PC-3 (cell line): ENCODE measurements around the gene CCDC71L. TPM values are rescaled to one million over a fixed set of nuclear protein-coding genes. Genes with fewer than 3 reads are reported as not detected.
A peak's percentile ranks its signal among the peaks of the same experiment; 100 is the strongest.

ENCODE experiments used
- ATAC-seq: fragments of 200-7000 bp; cut with Tn5 transposase; 2 replicates; pipeline ENCODE4 v1.9.1; 2020; ENCODE audit warnings: mild to moderate bottlenecking, moderate library complexity
- BruUV-seq: library from RNA; stranded (reverse); fragments of 400-500 nt; replicated peaks from 2 replicates; lab custom pipeline; 2021; lab: Mats Ljungman, UMichigan
- CTCF ChIA-PET: fragments of 300-600 bp; sonication (Branson Sonifier 250); formaldehyde crosslinking; loops from one replicate; lab custom pipeline; 2022; ENCODE audit warnings: antibody characterized with exemption; lab: Charles Lee
- POLR2A ChIA-PET: fragments of 300-600 bp; sonication (Branson Sonifier 250); formaldehyde crosslinking; loops from one replicate; lab custom pipeline; 2022; ENCODE audit warnings: antibody characterized with exemption; ENCODE audit not compliant: unreplicated experiment; lab: Charles Lee
- DNase-seq: peaks from one replicate; pipeline ENCODE4 v3.0.0-alpha.2; 2015
- H2AFZ ChIP-seq: fragments of 300-600 bp; sonication (generic); 2 replicates; pipeline ENCODE4 v1.6.0; 2016; ENCODE audit warnings: antibody characterized with exemption, low read length
- H3F3A ChIP-seq: fragments of 300-600 bp; sonication (generic); one replicate; pipeline ENCODE4 v1.6.0; 2017; ENCODE audit warnings: antibody characterized with exemption, low read length, control low read depth, mild to moderate bottlenecking; ENCODE audit not compliant: unreplicated experiment
- H3K27ac ChIP-seq: fragments of 300-600 bp; sonication (generic); 2 replicates; pipeline ENCODE4 v1.5.1; 2016; ENCODE audit warnings: mild to moderate bottlenecking, low read length
- H3K27me3 ChIP-seq: fragments of 300-600 bp; sonication (generic); 2 replicates; pipeline ENCODE4 v1.6.1; 2016; ENCODE audit warnings: low read length, mixed read lengths
- H3K36me3 ChIP-seq: fragments of 300-600 bp; sonication (generic); 2 replicates; pipeline ENCODE4 v1.6.1; 2016; ENCODE audit warnings: low read depth, mixed run types, low read length, mixed read lengths
- H3K4me1 ChIP-seq: fragments of 300-600 bp; sonication (generic); 2 replicates; pipeline ENCODE4 v1.5.1; 2016; ENCODE audit warnings: low read length; ENCODE audit not compliant: insufficient read depth
- H3K4me2 ChIP-seq: fragments of 300-600 bp; sonication (generic); 2 replicates; pipeline ENCODE4 v1.6.0; 2016; ENCODE audit warnings: low read length
- H3K4me3 ChIP-seq: fragments of 300-600 bp; sonication (generic); 2 replicates; pipeline ENCODE4 v1.5.1; 2016; ENCODE audit warnings: mild to moderate bottlenecking, low read length, mixed read lengths
- H3K79me2 ChIP-seq: fragments of 300-600 bp; sonication (generic); 2 replicates; pipeline ENCODE4 v1.6.1; 2017; ENCODE audit warnings: low read length, mixed read lengths
- H3K9ac ChIP-seq: fragments of 300-600 bp; sonication (generic); 2 replicates; pipeline ENCODE4 v1.6.0; 2016; ENCODE audit warnings: mild to moderate bottlenecking, low read length
- H3K9me2 ChIP-seq: fragments of 300-600 bp; sonication (generic); replicated peaks from 2 replicates; pipeline ENCODE4 v1.6.1; 2016; ENCODE audit warnings: mixed run types, low read length, mixed read lengths
- H3K9me3 ChIP-seq: fragments of 300-600 bp; sonication (generic); 2 replicates; pipeline ENCODE4 v1.6.1; 2016; ENCODE audit warnings: low read length, mixed read lengths
- H4K20me1 ChIP-seq: fragments of 300-600 bp; sonication (generic); 2 replicates; pipeline ENCODE4 v1.6.1; 2016; ENCODE audit warnings: low read length, mixed read lengths
- CTCF ChIP-seq: fragments of 300-600 bp; sonication (generic); conservative IDR thresholded peaks from 2 replicates; pipeline ENCODE4 v1.5.1; 2017; ENCODE audit warnings: antibody characterized with exemption, low read depth, mild to moderate bottlenecking, low read length
- EZH2 ChIP-seq: fragments of 300-600 bp; sonication (generic); IDR thresholded peaks from one replicate; pipeline ENCODE4 v1.6.1; 2017; ENCODE audit warnings: antibody characterized with exemption, mild to moderate bottlenecking, low read length; ENCODE audit not compliant: unreplicated experiment
- EZH2phosphoT487 ChIP-seq: fragments of 300-600 bp; sonication (generic); IDR thresholded peaks from 2 replicates; pipeline ENCODE4 v1.6.1; 2018; ENCODE audit warnings: mild to moderate bottlenecking, antibody characterized with exemption, low read length, borderline replicate concordance
- intact Hi-C: fragments of 100-400 bp; cut with micrococcal nuclease; formaldehyde crosslinking; loops from 2 replicates; pipeline ENCODE4 v1.9.0; 2023
- total RNA-seq: library from RNA; depleted of rRNA; stranded (reverse); fragments of >200 nt; gene quantifications from 2 replicates; pipeline ENCODE4 v1.2.3, GENCODE V29; 2014

CCDC71L gene
- total RNA-seq, 1 experiment from 2014 or later: 28.6 TPM

- intact Hi-C loops: loop anchor here (1.0 to 10.0 kb wide), 6 partner anchors 37 to 797 kb away; partner anchors contain the start of gene CCDC71L
- Histone ChIP-seq H3K27me3 (no peaks in the 10 kb centered on the region), H3K9ac (no peak overlapping the region), H4K20me1 (no peaks in the 10 kb centered on the region), H3K4me2 (peak overlapping the region; percentile 61), H3K27ac (peak overlapping the region; percentile 75), H3K36me3 (no peaks in the 10 kb centered on the region), H3K79me2 (no peaks in the 10 kb centered on the region), H3K4me3 (no peak overlapping the region), H3K4me1 (peaks cover 66% of the 10 kb centered on the region), H3F3A (peaks cover 12% of the 10 kb centered on the region), H2AFZ (no peak overlapping the region), H3K9me2 (no peaks in the 10 kb centered on the region), H3K9me3 (no peaks in the 10 kb centered on the region)
- ChIA-PET CTCF (interaction anchor here (1.0 kb wide), 1 partner anchor 37 kb away, joined by 3 read pairs; the partner anchor contains the start of gene CCDC71L), POLR2A (no interaction called here)
- peak; percentile 93 for DNase-seq
- no TSS peak for BruUV-seq
- ATAC-seq: peak; percentile 93
- TF ChIP-seq EZH2 (no peak), EZH2phosphoT487 (no peak), CTCF (no peak)
Measured at GRCh38 chr7:106623853-106624252, 37.1 kb downstream of the CCDC71L start.

- BruUV-seq: no TSS peak
- H3K9ac ChIP-seq: no peak overlapping the region
- H3K36me3 ChIP-seq: no peaks in the 10 kb centered on the region
- no peaks in the 10 kb centered on the region for H3K9me2 ChIP-seq
- no peaks in the 10 kb centered on the region for H4K20me1 ChIP-seq
- H3K4me2 ChIP-seq: peak overlapping the region; percentile 61
- POLR2A ChIA-PET: interaction anchor here (0.6 kb wide), 1 partner anchor 32 kb away, joined by 3 read pairs; no protein-coding TSS in a partner anchor
- TF ChIP-seq EZH2phosphoT487 (no peak), EZH2 (no peak), CTCF (no peak)
- peaks cover 69% of the 10 kb centered on the region for H3K4me1 ChIP-seq
- DNase-seq (no peak), ATAC-seq (no peak)
- H3F3A ChIP-seq: peaks cover 12% of the 10 kb centered on the region
- no peak overlapping the region for H2AFZ ChIP-seq
- H3K27ac ChIP-seq: peak overlapping the region; percentile 75
- no peaks in the 10 kb centered on the region for H3K9me3 ChIP-seq
- no peaks in the 10 kb centered on the region for H3K79me2 ChIP-seq
- H3K4me3 ChIP-seq: no peak overlapping the region
- intact Hi-C loops: loop anchor here (5.0 to 10.0 kb wide), 4 partner anchors 94 to 796 kb away; no protein-coding TSS in a partner anchor
- CTCF ChIA-PET: interaction anchor here (1.0 kb wide), 1 partner anchor 37 kb away, joined by 3 read pairs; the partner anchor contains the start of gene CCDC71L
- H3K27me3 ChIP-seq: no peaks in the 10 kb centered on the region
Measured at GRCh38 chr7:106623315-106623660, 37.7 kb downstream of the CCDC71L start.
